Thoracic aorta (tissue), 2 donors: Measurements from ENCODE around the gene CDKAL1. TPM values are rescaled to one million over a fixed set of nuclear protein-coding genes. Genes with fewer than 3 reads are reported as not detected.

ENCODE experiments used
- ATAC-seq: fragments of 150-250 bp; one replicate; pipeline ENCODE4 v1.8.0; 2017; ENCODE audit warnings: low read depth; ENCODE audit not compliant: insufficient number of reproducible peaks, low FRiP score
- DNase-seq: peaks from one replicate; pipeline ENCODE4 v3.0.0-alpha.2; 2020; ENCODE audit warnings: low spot score
- H3K27ac ChIP-seq, 2 donors: fragments of 200-600 bp; sonication (generic); 1 replicate in 1 of 2; 2 replicates in 1 of 2; pipeline ENCODE4 v1.5.1; 2016; ENCODE audit warnings: mild to moderate bottlenecking in 2 of 2, moderate library complexity in 2 of 2
- H3K27me3 ChIP-seq: fragments of 200-600 bp; sonication (generic); replicated peaks from 2 replicates; pipeline ENCODE4 v1.6.0; 2016; ENCODE audit warnings: mild to moderate bottlenecking; ENCODE audit not compliant: insufficient read depth
- H3K36me3 ChIP-seq: fragments of 200-600 bp; sonication (generic); one replicate; pipeline ENCODE4 v1.5.1; 2016
- H3K4me1 ChIP-seq, 2 donors: fragments of 200-600 bp; sonication (generic); 1 replicate in 1 of 2; 2 replicates in 1 of 2; pipeline versions ENCODE4 v1.5.1 to v1.6.0; 2016; ENCODE audit warnings: low read depth in 2 of 2, mild to moderate bottlenecking in 1 of 2; ENCODE audit not compliant: control insufficient read depth in 1 of 2
- H3K4me3 ChIP-seq: fragments of 200-600 bp; sonication (generic); 2 replicates; pipeline ENCODE4 v1.5.1; 2016; ENCODE audit warnings: mild to moderate bottlenecking
- H3K9me3 ChIP-seq: fragments of 200-600 bp; sonication (generic); 2 replicates; pipeline ENCODE4 v1.5.1; 2016
- CTCF ChIP-seq: fragments of 200-600 bp; sonication (generic); IDR thresholded peaks from one replicate; pipeline ENCODE4 v1.5.1; 2019; ENCODE audit warnings: antibody characterized with exemption
- total RNA-seq, 2 donors: library from RNA; depleted of rRNA; stranded (reverse); fragments of >200 nt; gene quantifications; one replicate each; pipeline versions ENCODE4 v1.1.0 to v1.2.3, GENCODE V29; 2016

CDKAL1 gene
- total RNA-seq, 2 donors from 2014 or later, result 8.5 to 14.6 TPM

DNA sequence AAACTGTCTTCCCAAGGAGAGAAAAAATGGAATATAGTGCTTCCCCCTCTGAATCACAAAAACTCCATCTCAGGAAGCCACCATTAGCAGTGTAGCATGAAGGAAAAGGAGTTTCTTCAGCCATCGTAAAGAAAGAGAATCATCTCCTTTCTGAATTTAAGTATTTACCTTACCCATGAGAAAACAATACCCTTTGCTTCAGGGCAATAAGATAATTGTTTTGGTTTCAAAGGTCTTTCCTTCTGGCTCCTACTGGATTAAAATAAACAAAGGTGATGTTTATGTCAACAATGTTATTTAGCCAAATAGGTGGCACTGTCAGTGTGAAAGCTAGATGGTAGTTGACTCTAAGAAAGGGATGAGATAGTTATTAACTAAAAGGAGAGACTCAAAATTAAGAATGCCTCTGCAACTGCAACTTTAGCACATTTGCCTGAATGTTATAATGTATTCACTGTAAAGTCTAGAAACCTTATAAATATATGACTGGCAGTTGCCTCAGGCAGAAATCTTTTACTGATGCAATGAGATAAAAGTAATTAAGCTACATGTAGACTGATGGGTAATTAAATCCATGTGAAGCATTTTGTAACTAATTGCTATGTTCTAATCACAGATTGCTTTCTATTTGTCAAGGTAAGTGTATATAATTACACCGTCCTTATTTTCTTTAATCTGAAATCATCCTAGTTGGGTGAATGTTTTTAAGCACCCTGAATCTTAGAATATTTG lies 399.0 kb downstream of the CDKAL1 start:
- Histone ChIP-seq H3K9me3 (no peaks in the 10 kb centered on the region), H3K4me1 (peaks cover 8 to 15% of the 10 kb centered on the region in 2 donors), H3K27me3 (no peaks in the 10 kb centered on the region), H3K27ac (no peak overlapping the region), H3K4me3 (no peak overlapping the region), H3K36me3 (no peaks in the 10 kb centered on the region)
- no peak for TF ChIP-seq CTCF
- DNase-seq, result no peak
- no peak for ATAC-seq

DNA sequence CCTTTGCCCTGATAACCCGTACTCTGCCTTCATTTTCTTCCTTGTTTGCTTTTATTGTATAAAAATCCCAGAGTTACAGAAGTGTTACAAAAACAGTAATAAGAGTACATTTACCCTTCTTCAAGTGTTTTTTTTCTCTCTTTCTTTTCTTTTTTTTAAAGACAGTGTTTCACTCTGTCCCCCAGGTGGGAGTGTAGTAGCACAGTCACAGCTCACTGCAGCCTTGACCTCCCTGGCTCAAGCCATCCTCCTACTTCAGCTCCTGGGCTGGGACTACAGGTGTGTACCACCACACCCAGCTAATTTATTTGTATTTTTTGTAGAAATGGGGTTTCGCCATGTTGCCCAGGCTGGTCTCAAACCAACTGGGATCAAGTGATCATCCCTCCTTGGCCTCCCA lies 402.7 kb downstream of the CDKAL1 start:
- H3K4me3 ChIP-seq, result no peak overlapping the region
- H3K27ac ChIP-seq, result no peak overlapping the region
- no peak for DNase-seq
- no peak for ATAC-seq
- H3K27me3 ChIP-seq, result no peaks in the 10 kb centered on the region
- no peaks in the 10 kb centered on the region for H3K4me1 ChIP-seq
- no peaks in the 10 kb centered on the region for H3K9me3 ChIP-seq
- H3K36me3 ChIP-seq, result no peaks in the 10 kb centered on the region
- TF ChIP-seq CTCF, result no peak

DNA sequence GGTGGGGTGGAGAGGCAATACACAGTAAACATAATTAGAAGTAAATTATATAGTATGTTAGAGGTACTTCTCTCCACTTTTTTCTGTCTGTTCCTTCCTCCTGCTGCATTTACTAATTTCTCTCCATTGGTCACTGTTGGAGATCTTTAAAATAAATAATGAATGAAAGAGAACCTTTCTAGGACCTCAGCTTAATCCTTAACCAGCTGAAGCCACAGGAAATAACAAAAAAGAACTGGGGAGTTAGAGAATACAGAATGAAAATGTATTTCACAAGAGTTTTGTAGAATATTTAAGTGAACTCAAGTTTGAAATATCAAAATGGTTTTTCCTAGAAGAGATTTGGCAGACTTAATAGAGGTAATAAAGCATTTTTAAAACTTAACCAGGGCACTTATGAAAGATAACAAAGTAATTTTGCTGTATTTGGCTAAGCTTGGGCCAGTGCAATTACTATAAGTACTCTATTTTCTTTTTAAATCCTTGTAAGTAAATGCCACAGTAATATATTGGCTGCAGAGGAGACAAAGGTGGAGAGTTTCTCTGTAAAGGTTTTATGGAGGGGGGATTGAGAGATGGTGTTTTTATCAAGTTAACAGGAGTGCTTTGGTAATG lies 405.0 kb downstream of the CDKAL1 start:
- no peaks in the 10 kb centered on the region for H3K4me1 ChIP-seq
- DNase-seq (no peak), ATAC-seq (no peak)
- TF ChIP-seq CTCF, result no peak
- no peak overlapping the region for H3K27ac ChIP-seq
- H3K36me3 ChIP-seq, result no peaks in the 10 kb centered on the region
- no peak overlapping the region for H3K4me3 ChIP-seq
- H3K9me3 ChIP-seq, result no peaks in the 10 kb centered on the region
- no peaks in the 10 kb centered on the region for H3K27me3 ChIP-seq

DNA sequence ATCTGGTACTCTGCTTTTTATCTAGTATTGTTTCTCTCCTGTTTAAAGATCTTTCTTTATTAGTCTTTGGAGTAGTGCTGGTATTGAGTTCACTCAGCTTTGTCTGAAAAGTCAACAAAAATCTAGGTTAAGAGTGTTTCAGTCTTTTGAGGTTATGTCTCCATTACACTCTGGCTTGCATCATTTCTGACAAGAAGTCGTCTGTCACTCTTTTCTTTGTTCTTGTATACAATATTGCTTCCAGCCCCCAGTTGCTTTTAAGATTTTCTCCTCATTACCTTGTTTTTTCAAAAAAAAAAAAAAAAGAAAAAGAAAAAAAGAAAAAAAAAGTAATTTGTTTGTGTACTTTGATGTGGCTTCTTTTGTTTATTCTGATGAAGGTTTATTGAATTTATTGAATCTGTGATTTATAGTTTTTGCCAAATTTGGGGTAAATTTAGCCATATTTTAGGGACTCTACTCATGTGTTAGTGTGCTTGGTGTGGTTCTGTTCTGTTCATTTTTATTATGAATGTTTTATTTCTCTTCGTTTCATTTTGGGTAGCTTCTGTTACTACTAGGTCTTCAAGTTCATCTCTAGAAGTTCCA lies 408.9 kb downstream of the CDKAL1 start:
- H3K9me3 ChIP-seq, result no peaks in the 10 kb centered on the region
- H3K36me3 ChIP-seq, result no peaks in the 10 kb centered on the region
- DNase-seq (no peak), ATAC-seq (no peak)
- no peaks in the 10 kb centered on the region for H3K27me3 ChIP-seq
- no peak for TF ChIP-seq CTCF
- no peak overlapping the region for H3K4me3 ChIP-seq
- H3K4me1 ChIP-seq, result no peaks in the 10 kb centered on the region
- no peak overlapping the region for H3K27ac ChIP-seq

- H3K4me1 ChIP-seq, result no peaks in the 10 kb centered on the region
- H3K27me3 ChIP-seq, result no peaks in the 10 kb centered on the region
- TF ChIP-seq CTCF, result no peak
- no peaks in the 10 kb centered on the region for H3K36me3 ChIP-seq
- H3K4me3 ChIP-seq, result no peak overlapping the region
- DNase-seq (no peak), ATAC-seq (no peak)
- no peak overlapping the region for H3K27ac ChIP-seq
- no peaks in the 10 kb centered on the region for H3K9me3 ChIP-seq
These were observed 409.7 kb downstream of the CDKAL1 start for GRCh38 chr6:20943922-20944321.
